A549 (cell line): Measurements from ENCODE around the gene PSMD2. TPM values are rescaled to one million over a fixed set of nuclear protein-coding genes. Genes with fewer than 3 reads are reported as not detected.

Experiments
- ATAC-seq, 2 experiments: fragments of 200-7000 bp in 1 of 2; fragments of >200 bp in 1 of 2; cut with Nextera tagmentation in 1 of 2; cut with Tn5 transposase in 1 of 2; 3 replicates each; pipeline versions ENCODE4 v1.8.0 to v1.9.1; 2018 to 2020; ENCODE audit warnings: mild to moderate bottlenecking in 1 of 2, moderate library complexity in 1 of 2
- CTCF ChIA-PET: fragments of 300-600 bp; sonication (Branson Sonifier 250); formaldehyde crosslinking; extraction: SDS; loops from one replicate; lab custom pipeline; 2021; ENCODE audit warnings: antibody characterized with exemption, inconsistent platforms; lab: Yijun Ruan, JAX
- POLR2A ChIA-PET: fragments of 350-600 bp; formaldehyde crosslinking; extraction: SDS; loops from one replicate; lab custom pipeline; 2021; ENCODE audit warnings: antibody characterized with exemption, inconsistent platforms; lab: Yijun Ruan, JAX
- DNase-seq, 2 experiments: peaks; one replicate each; pipeline versions ENCODE4 v3.0.0 to v3.0.0-alpha.2; 2011 to 2016; ENCODE audit warnings: low read depth in 1 of 2, low spot score in 1 of 2
- FAIRE-seq: peaks from 2 replicates; lab custom pipeline; 2011; peaks lifted over from hg19 to GRCh38; lab: Jason Lieb, UNC
- H3K27ac ChIP-seq, 2 experiments: fragments of >200 bp; sonication (Bioruptor Twin); formaldehyde crosslinking; 3 replicates each; pipeline ENCODE4 v1.5.1; 2016 to 2017
- H3K4me1 ChIP-seq: fragments of >200 bp; sonication (Bioruptor Twin); formaldehyde crosslinking; 3 replicates; pipeline ENCODE4 v1.6.1; 2016
- H3K4me2 ChIP-seq: fragments of >200 bp; sonication (Bioruptor Twin); formaldehyde crosslinking; 3 replicates; pipeline ENCODE4 v1.6.1; 2016
- H3K4me3 ChIP-seq: fragments of >200 bp; sonication (Bioruptor Twin); formaldehyde crosslinking; 3 replicates; pipeline ENCODE4 v1.5.1; 2016
- H3K9me3 ChIP-seq: fragments of >200 bp; sonication (Bioruptor Twin); formaldehyde crosslinking; 3 replicates; pipeline ENCODE4 v1.6.1; 2016
- BHLHE40 ChIP-seq: IDR thresholded peaks from 2 replicates; pipeline ENCODE4 v1.6.1; 2012; ENCODE audit warnings: low read depth, low read length, inconsistent platforms
- CHD4 ChIP-seq: fragments of 200-600 bp; sonication (generic); IDR thresholded peaks from 2 replicates; pipeline ENCODE4 v1.6.1; 2016; ENCODE audit warnings: antibody characterized with exemption, mild to moderate bottlenecking, borderline replicate concordance
- CTCF ChIP-seq: fragments of >200 bp; sonication (Bioruptor Twin); formaldehyde crosslinking; IDR thresholded peaks from 3 replicates; pipeline ENCODE4 v1.5.1; 2016
- EHMT2 ChIP-seq: fragments of 200-600 bp; sonication (generic); IDR thresholded peaks from 2 replicates; pipeline ENCODE4 v1.6.1; 2016; ENCODE audit warnings: antibody characterized with exemption, low read depth, mild to moderate bottlenecking, moderate library complexity
- FOSL2 ChIP-seq, 2 experiments: fragments of 450-650 bp in 1 of 2; fragments of >200 bp in 1 of 2; sonication (Bioruptor Twin) in 1 of 2; formaldehyde crosslinking; IDR thresholded peaks; 2 replicates each; pipeline versions ENCODE4 v1.5.0 to v1.6.1; 2016 to 2020; ENCODE audit warnings: mild to moderate bottlenecking in 1 of 2, moderate library complexity in 1 of 2
- GATA3 ChIP-seq: IDR thresholded peaks from 2 replicates; pipeline ENCODE4 v1.6.1; 2012; ENCODE audit warnings: borderline replicate concordance
- HDAC2 ChIP-seq: fragments of 200-600 bp; sonication (generic); IDR thresholded peaks from 2 replicates; pipeline ENCODE4 v1.6.1; 2016
- HOXB5 ChIP-seq: fragments of 250-450 bp; sonication (Bioruptor Pico); IDR thresholded peaks from 2 replicates; pipeline ENCODE4 v1.5.0; 2020; ENCODE audit warnings: mild to moderate bottlenecking, moderate library complexity
- KDM1A ChIP-seq: fragments of 200-600 bp; sonication (generic); IDR thresholded peaks from 2 replicates; pipeline ENCODE4 v1.6.1; 2016; ENCODE audit warnings: low read depth, mild to moderate bottlenecking
- MAX ChIP-seq: IDR thresholded peaks from 2 replicates; pipeline ENCODE4 v1.6.1; 2012
- MAZ ChIP-seq: fragments of 150-350 bp; IDR thresholded peaks from 2 replicates; pipeline ENCODE4 v1.6.1; 2014; ENCODE audit warnings: antibody characterized with exemption, low read depth, low read length, borderline replicate concordance
- NPAS2 ChIP-seq: fragments of 250-450 bp; sonication (Bioruptor Pico); IDR thresholded peaks from 2 replicates; pipeline ENCODE4 v1.8.0; 2022; ENCODE audit warnings: mild to moderate bottlenecking, moderate library complexity, borderline replicate concordance
- POLR2AphosphoS2 ChIP-seq: conservative IDR thresholded peaks from 2 replicates; pipeline ENCODE4 v1.6.1; 2012; ENCODE audit warnings: low read length, improper control_type of control experiment, inconsistent platforms
- RARB ChIP-seq: fragments of 250-450 bp; sonication (Bioruptor Pico); IDR thresholded peaks from 2 replicates; pipeline ENCODE4 v1.8.0; 2021; ENCODE audit warnings: mild to moderate bottlenecking, moderate library complexity
- RNF2 ChIP-seq: fragments of 200-600 bp; sonication (generic); IDR thresholded peaks from 2 replicates; pipeline ENCODE4 v1.6.1; 2016; ENCODE audit warnings: low read depth, mild to moderate bottlenecking, antibody characterized with exemption, moderate library complexity, borderline replicate concordance
- TP53 ChIP-seq: fragments of 250-450 bp; sonication (Bioruptor Pico); IDR thresholded peaks from 2 replicates; pipeline ENCODE4 v1.5.0; 2021; ENCODE audit warnings: mild to moderate bottlenecking, moderate library complexity
- WGBS: methylation state at CpG from one replicate; pipeline ENCODE4 v1.1.6; 2017; ENCODE audit errors: missing lambda C conversion rate; 5-methylcytosine and 5-hydroxymethylcytosine counted together
- polyA plus RNA-seq, 4 experiments: library from polyadenylated mRNA; depleted of rRNA in 3 of 4; stranded (reverse); fragments of >200 nt; fragmentation: RNase III in 1 of 4; extraction: RNeasy Plus Mini Kit Qiagen cat#74134 plus additional on column Dnase treatment in 1 of 4; gene quantifications; 2 replicates in 3 of 4; 3 replicates in 1 of 4; pipeline ENCODE4 v1.2.3, GENCODE V29; 2011 to 2017
- TF ChIP-seq, protein P1 (sequence below): fragments of 250-450 bp; sonication (Bioruptor Pico); IDR thresholded peaks from 2 replicates; pipeline ENCODE4 v1.5.0; 2020; ENCODE audit warnings: low read depth, mild to moderate bottlenecking, moderate library complexity
- TF ChIP-seq, protein P2 (sequence below): fragments of 200-600 bp; sonication (generic); IDR thresholded peaks from 2 replicates; pipeline ENCODE4 v1.6.1; 2016; ENCODE audit warnings: antibody characterized with exemption, mild to moderate bottlenecking, moderate library complexity

PSMD2 gene
- polyA plus RNA-seq, 2 of the 4 experiments (the other 2 are of a cell fraction), result 267 to 541 TPM

DNA sequence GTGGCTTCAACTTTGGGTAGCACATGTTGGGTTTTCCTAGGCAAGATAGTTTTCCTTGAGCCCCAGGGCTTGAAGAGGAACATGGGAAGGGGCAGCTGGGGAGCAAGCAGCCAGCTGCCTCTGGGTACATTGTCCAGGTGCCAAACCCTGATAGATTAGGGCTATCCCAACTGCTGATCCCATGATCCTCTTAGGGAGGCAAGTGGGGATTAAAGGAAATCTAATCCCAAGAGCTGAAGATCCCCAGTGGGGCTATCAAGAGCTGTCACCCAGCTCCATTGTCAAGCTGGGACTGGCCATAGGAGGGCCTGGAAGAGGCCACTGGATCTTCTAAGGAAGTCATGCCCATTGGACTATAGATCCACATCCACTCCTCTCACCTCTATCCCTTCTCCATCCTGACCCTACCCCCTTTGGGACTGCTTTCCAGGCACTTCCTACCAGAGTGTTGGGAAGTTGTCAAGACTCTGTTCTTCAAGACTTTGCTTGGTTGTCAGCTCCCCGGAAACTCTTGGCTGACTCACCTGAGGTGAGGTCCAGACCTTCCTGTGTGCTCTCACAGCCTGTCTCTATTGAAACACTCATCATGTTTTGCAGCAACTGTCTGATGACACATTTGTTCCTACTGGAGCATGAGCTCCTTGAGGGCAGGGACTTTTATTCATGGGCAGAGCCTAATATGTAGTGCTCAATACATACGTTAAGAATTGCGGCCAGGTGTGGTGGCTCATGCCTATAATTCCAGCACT is 43.6 kb upstream of the PSMD2 start:
- FAIRE-seq (no peak), DNase-seq (no peak), ATAC-seq (no peak)
- no peak overlapping the region for H3K4me2 ChIP-seq
- H3K9me3 ChIP-seq, result no peaks in the 10 kb centered on the region
- POLR2A ChIA-PET, result no interaction called here
- 89% methylated on average over 3 of the region's 3 CpGs for WGBS
- H3K4me1 ChIP-seq, result peaks cover 7% of the 10 kb centered on the region; the same call in 2 of the 3 replicates
- CTCF ChIA-PET, result interaction anchor here (0.6 to 2.6 kb wide), 4 partner anchors 27 to 238 kb away, joined by 3 to 7 read pairs (median 3); partner anchors contain the start of gene ABCC5
- H3K27ac ChIP-seq, result no peak overlapping the region
- H3K4me3 ChIP-seq, result no peak overlapping the region
- no peak for TF ChIP-seq MAZ
- no peak for TF ChIP-seq NPAS2 (CRISPR knock-in tag)
- no peak for TF ChIP-seq POLR2AphosphoS2
- no peak for TF ChIP-seq FOSL2 (IDR thresholded peaks at IDR 0.05)
- no peak for TF ChIP-seq FOSL2 (CRISPR knock-in tag; IDR thresholded peaks at IDR 0.05)

DNA sequence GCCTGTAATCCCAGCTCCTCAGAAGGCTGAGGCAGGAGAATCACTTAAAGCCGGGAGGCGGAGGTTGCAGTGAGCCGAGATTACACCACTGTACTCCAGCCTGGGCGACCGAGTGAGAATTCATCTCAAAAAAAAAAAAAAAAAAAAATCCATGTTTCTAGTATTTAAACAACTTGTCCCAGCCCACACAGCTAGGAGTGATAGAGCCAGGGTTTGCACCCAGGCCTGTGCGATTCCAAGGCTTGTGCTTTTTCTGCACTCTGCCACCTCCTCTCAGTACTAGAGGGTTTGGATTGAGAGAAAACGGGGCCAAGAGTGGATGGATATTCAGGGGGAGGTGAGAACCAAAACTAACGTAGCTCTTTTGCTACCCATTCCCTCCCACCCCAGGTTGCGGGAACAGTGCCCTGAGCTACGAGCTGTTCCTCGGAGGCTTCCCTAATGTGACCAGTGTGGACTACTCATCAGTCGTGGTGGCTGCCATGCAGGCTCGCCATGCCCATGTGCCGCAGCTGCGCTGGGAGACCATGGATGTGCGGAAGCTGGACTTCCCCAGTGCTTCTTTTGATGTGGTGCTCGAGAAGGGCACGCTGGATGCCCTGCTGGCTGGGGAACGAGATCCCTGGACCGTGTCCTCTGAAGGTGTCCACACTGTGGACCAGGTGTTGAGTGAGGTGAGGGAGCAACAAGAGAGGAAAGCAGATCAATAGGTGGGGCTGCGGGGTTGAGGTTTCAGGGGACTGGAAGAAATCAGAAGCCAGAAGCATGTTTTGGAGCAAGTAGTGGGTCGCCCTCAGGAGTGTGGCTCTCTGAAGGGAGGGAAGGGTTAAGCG is 41.7 kb upstream of the PSMD2 start:
- ATAC-seq (no peak), DNase-seq (no peak), FAIRE-seq (no peak)
- Histone ChIP-seq H3K27ac (no peak overlapping the region), H3K4me3 (no peak overlapping the region), H3K4me2 (no peak overlapping the region), H3K9me3 (no peaks in the 10 kb centered on the region)
- WGBS, result 86% methylated on average over 22 of the region's 23 CpGs
- POLR2A ChIA-PET, result no interaction called here
- CTCF ChIA-PET, result interaction anchor here (0.6 to 2.6 kb wide), 4 partner anchors 27 to 32 kb away, joined by 3 to 7 read pairs (median 4); no protein-coding TSS in a partner anchor
- TF ChIP-seq, protein P1, sequence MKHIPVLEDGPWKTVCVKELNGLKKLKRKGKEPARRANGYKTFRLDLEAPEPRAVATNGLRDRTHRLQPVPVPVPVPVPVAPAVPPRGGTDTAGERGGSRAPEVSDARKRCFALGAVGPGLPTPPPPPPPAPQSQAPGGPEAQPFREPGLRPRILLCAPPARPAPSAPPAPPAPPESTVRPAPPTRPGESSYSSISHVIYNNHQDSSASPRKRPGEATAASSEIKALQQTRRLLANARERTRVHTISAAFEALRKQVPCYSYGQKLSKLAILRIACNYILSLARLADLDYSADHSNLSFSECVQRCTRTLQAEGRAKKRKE, result no peak
- no peak for TF ChIP-seq CTCF
- TF ChIP-seq KDM1A, result no peak
- TF ChIP-seq BHLHE40, result no peak
- TF ChIP-seq MAX, result no peak
- TF ChIP-seq CHD4, result no peak
- TF ChIP-seq EHMT2, result no peak
- no peak for TF ChIP-seq RNF2
- TF ChIP-seq TP53 (CRISPR knock-in tag), result no peak
- no peak for TF ChIP-seq GATA3
- TF ChIP-seq HOXB5, result no peak
- no peak for TF ChIP-seq HDAC2
- TF ChIP-seq, protein P2, sequence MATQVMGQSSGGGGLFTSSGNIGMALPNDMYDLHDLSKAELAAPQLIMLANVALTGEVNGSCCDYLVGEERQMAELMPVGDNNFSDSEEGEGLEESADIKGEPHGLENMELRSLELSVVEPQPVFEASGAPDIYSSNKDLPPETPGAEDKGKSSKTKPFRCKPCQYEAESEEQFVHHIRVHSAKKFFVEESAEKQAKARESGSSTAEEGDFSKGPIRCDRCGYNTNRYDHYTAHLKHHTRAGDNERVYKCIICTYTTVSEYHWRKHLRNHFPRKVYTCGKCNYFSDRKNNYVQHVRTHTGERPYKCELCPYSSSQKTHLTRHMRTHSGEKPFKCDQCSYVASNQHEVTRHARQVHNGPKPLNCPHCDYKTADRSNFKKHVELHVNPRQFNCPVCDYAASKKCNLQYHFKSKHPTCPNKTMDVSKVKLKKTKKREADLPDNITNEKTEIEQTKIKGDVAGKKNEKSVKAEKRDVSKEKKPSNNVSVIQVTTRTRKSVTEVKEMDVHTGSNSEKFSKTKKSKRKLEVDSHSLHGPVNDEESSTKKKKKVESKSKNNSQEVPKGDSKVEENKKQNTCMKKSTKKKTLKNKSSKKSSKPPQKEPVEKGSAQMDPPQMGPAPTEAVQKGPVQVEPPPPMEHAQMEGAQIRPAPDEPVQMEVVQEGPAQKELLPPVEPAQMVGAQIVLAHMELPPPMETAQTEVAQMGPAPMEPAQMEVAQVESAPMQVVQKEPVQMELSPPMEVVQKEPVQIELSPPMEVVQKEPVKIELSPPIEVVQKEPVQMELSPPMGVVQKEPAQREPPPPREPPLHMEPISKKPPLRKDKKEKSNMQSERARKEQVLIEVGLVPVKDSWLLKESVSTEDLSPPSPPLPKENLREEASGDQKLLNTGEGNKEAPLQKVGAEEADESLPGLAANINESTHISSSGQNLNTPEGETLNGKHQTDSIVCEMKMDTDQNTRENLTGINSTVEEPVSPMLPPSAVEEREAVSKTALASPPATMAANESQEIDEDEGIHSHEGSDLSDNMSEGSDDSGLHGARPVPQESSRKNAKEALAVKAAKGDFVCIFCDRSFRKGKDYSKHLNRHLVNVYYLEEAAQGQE, result no peak
- TF ChIP-seq RARB (CRISPR knock-in tag), result no peak
- TF ChIP-seq, all 56 proteins: peak for 0
- H3K4me1 ChIP-seq, result peaks cover 11% of the 10 kb centered on the region; the same call in 1 of the 3 replicates
